A673 (cell line): ENCODE results near the gene NEO1. TPM values are rescaled to one million over a fixed set of nuclear protein-coding genes. Genes with fewer than 3 reads are reported as not detected.

Experiments
- BruUV-seq: library from RNA; stranded (reverse); fragments of 400-500 nt; replicated peaks from 2 replicates; lab custom pipeline; 2021; lab: Mats Ljungman, UMichigan
- CTCF ChIA-PET: fragments of 300-600 bp; sonication (Branson Sonifier 250); formaldehyde crosslinking; loops from one replicate; lab custom pipeline; 2022; ENCODE audit warnings: antibody characterized with exemption; lab: Charles Lee
- POLR2A ChIA-PET: fragments of 300-600 bp; sonication (Branson Sonifier 250); formaldehyde crosslinking; loops from one replicate; lab custom pipeline; 2022; ENCODE audit warnings: antibody characterized with exemption; ENCODE audit not compliant: low non-redundant PET; lab: Charles Lee
- DNase-seq: peaks from one replicate; pipeline ENCODE4 v3.0.0-alpha.2; 2015; ENCODE audit warnings: low spot score
- H3K27ac ChIP-seq: fragments of 200-600 bp; sonication (generic); 2 replicates; pipeline ENCODE4 v1.5.1; 2016; ENCODE audit warnings: mixed run types, low read depth, mild to moderate bottlenecking, mixed read lengths, antibody characterized with exemption, low read length; ENCODE audit not compliant: poor library complexity, severe bottlenecking
- H3K27me3 ChIP-seq: fragments of 200-600 bp; sonication (generic); replicated peaks from 2 replicates; pipeline ENCODE4 v1.6.1; 2017; ENCODE audit warnings: mixed run types, low read depth, mild to moderate bottlenecking, mixed read lengths, antibody characterized with exemption, low read length; ENCODE audit not compliant: insufficient read depth, poor library complexity
- H3K36me3 ChIP-seq: fragments of 200-600 bp; sonication (generic); 2 replicates; pipeline ENCODE4 v1.6.1; 2016; ENCODE audit warnings: mixed run types, mild to moderate bottlenecking, mixed read lengths, antibody characterized with exemption, low read length; ENCODE audit not compliant: insufficient read depth, poor library complexity, severe bottlenecking
- H3K4me1 ChIP-seq: fragments of 200-600 bp; sonication (generic); 2 replicates; pipeline ENCODE4 v1.6.1; 2017; ENCODE audit warnings: mixed run types, mild to moderate bottlenecking, mixed read lengths, antibody characterized with exemption, low read length; ENCODE audit not compliant: insufficient read depth, poor library complexity, severe bottlenecking
- H3K4me3 ChIP-seq: fragments of 200-600 bp; sonication (generic); 2 replicates; pipeline ENCODE4 v1.5.1; 2016; ENCODE audit warnings: low read depth, mixed run types, mild to moderate bottlenecking, mixed read lengths, low read length; ENCODE audit not compliant: poor library complexity, severe bottlenecking
- H3K9me3 ChIP-seq: fragments of 200-600 bp; sonication (generic); 2 replicates; pipeline ENCODE4 v1.6.1; 2016; ENCODE audit warnings: mixed run types, low read depth, mild to moderate bottlenecking, mixed read lengths, antibody characterized with exemption, low read length; ENCODE audit not compliant: poor library complexity, severe bottlenecking
- EZH2 ChIP-seq: fragments of 200-600 bp; sonication (generic); IDR thresholded peaks from 2 replicates; pipeline ENCODE4 v1.6.1; 2017; ENCODE audit warnings: borderline replicate concordance, low read depth, mild to moderate bottlenecking, mixed read lengths, antibody characterized with exemption, low read length; ENCODE audit not compliant: poor library complexity, severe bottlenecking
- intact Hi-C: fragments of 100-400 bp; cut with micrococcal nuclease; formaldehyde crosslinking; loops from one replicate; pipeline ENCODE4 v1.10.0; 2022; ENCODE audit not compliant: unreplicated experiment
- total RNA-seq: library from RNA; stranded (reverse); gene quantifications from 2 replicates; pipeline ENCODE4 v1.2.3, GENCODE V29; 2021
- TF ChIP-seq, protein P1 (sequence below): fragments of 300-800, 200-600 bp; sonication (generic); conservative IDR thresholded peaks from 2 replicates; pipeline ENCODE4 v1.5.1; 2017; ENCODE audit warnings: low read depth, mild to moderate bottlenecking, antibody characterized with exemption, low read length, moderate library complexity, mixed read lengths

Gene NEO1
- total RNA-seq, 1 experiment from 2014 or later, result 72.6 TPM

DNA sequence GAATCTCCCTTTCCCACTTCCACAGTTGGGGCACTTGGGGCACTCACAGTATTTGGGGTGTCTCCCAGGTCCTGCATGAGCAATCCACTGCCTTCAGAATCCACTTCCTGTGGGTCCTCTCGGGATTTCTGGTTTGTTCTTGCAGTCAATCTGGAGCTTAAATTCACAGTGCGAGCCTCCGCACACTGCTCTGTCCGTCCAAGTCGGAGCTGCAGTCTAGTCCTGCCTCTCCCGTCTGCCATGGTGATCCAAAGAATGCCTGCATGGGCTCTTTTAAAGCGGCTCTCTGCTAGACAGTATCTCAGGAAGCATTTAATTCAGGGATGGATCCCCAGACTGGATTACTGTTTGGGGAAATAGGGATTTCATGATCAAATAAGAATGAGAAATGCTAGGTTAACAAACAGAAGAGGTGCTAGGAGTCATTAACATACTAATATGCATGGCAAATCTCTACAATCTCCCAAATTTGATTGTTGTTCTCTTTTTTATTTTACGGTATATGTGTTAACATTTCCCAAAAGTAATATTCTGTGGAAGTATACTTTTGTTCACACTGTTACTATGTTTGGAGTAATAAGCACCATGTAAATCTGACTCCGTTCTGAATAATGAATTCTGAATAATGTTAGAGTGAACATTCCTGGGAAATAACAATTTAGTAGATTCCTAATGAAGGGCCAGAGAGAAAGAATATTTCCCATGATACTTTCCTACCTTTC lies 174.0 kb downstream of the NEO1 start:
- no peaks in the 10 kb centered on the region for H3K27me3 ChIP-seq
- no peak for TF ChIP-seq EZH2
- TF ChIP-seq, protein P1, sequence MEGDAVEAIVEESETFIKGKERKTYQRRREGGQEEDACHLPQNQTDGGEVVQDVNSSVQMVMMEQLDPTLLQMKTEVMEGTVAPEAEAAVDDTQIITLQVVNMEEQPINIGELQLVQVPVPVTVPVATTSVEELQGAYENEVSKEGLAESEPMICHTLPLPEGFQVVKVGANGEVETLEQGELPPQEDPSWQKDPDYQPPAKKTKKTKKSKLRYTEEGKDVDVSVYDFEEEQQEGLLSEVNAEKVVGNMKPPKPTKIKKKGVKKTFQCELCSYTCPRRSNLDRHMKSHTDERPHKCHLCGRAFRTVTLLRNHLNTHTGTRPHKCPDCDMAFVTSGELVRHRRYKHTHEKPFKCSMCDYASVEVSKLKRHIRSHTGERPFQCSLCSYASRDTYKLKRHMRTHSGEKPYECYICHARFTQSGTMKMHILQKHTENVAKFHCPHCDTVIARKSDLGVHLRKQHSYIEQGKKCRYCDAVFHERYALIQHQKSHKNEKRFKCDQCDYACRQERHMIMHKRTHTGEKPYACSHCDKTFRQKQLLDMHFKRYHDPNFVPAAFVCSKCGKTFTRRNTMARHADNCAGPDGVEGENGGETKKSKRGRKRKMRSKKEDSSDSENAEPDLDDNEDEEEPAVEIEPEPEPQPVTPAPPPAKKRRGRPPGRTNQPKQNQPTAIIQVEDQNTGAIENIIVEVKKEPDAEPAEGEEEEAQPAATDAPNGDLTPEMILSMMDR, result no peak
- CTCF ChIA-PET, result no interaction called here
- H3K36me3 ChIP-seq, result no peaks in the 10 kb centered on the region
- BruUV-seq, result no TSS peak
- no peak overlapping the region for H3K4me3 ChIP-seq
- H3K9me3 ChIP-seq, result peaks cover 6% of the 10 kb centered on the region
- POLR2A ChIA-PET, result no interaction called here
- H3K27ac ChIP-seq, result peak overlapping the region; percentile 7
- intact Hi-C loops, result no loop called here
- H3K4me1 ChIP-seq, result no peaks in the 10 kb centered on the region
- DNase-seq, result no peak

DNA sequence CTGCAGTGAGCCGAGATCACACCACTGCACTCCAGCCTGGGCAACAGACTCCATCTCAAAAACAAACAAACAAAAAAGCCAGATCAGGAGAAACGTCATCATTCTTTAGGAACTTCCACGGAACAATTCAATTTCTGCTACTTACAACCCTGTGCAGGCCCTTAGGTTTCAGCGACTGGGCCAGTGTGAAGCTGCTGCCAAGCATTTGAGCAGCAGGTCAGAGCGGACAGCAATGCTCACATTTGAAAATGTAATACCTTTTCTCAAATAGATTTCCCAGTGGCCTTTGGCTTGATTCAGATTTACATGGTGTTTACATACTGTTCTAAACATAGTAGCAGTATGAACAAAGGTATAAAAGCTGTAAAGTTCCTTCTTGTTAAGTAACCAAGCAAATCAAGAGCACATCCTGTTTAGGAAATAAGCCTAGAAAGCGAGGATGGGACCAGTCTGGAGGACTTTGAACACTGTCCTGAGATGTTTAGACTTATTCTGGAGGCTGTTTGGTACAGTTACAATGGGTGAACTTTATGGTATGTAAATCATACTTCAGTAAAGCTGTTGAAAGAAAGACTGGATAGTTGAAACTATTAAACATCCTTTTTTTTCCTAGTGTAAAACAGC lies 175.3 kb downstream of the NEO1 start:
- CTCF ChIA-PET, result interaction anchor here (1.2 kb wide), 1 partner anchor 14 kb away, joined by 3 read pairs; no protein-coding TSS in a partner anchor
- Histone ChIP-seq H3K4me3 (no peak overlapping the region), H3K36me3 (no peaks in the 10 kb centered on the region), H3K27ac (no peak overlapping the region), H3K4me1 (no peaks in the 10 kb centered on the region), H3K9me3 (peaks cover 6% of the 10 kb centered on the region), H3K27me3 (no peaks in the 10 kb centered on the region)
- intact Hi-C loops, result no loop called here
- no TSS peak for BruUV-seq
- POLR2A ChIA-PET, result no interaction called here
- no peak for TF ChIP-seq EZH2
- TF ChIP-seq, protein P1, result no peak
- no peak for DNase-seq

DNA sequence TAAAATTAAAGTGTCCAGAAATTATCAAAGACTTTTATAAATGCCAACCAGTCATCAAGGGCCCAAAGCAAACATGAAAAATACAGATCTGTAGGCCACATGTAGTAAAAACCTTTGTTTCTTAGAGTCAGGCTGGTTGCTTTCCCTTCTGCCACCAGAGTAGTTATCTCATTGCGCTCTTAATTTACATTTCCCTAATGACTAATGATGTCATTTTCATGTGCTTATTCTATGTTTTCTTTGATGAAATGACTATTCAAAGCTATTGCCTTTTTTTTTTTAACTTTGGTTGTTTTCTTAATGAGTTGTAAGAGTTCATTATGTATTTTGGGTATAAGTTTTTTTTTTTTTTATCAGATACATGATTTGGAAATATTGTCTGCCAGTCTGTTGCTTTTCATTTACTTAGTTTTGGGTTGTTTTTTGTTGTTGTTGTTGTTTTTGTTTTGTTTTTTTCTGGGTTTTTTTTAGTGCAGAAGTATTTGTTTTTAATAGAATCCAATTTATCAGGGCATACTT lies 175.9 kb downstream of the NEO1 start:
- H3K4me3 ChIP-seq, result no peak overlapping the region
- no peaks in the 10 kb centered on the region for H3K4me1 ChIP-seq
- BruUV-seq, result no TSS peak
- peaks cover 6% of the 10 kb centered on the region for H3K9me3 ChIP-seq
- H3K36me3 ChIP-seq, result no peaks in the 10 kb centered on the region
- no peak for DNase-seq
- intact Hi-C loops, result no loop called here
- H3K27me3 ChIP-seq, result no peaks in the 10 kb centered on the region
- H3K27ac ChIP-seq, result no peak overlapping the region
- ChIA-PET CTCF (interaction anchor here (1.2 kb wide), 1 partner anchor 13 kb away, joined by 3 read pairs; no protein-coding TSS in a partner anchor), POLR2A (no interaction called here)
- TF ChIP-seq EZH2, result no peak
- TF ChIP-seq, protein P1, result no peak
